ENCODE results near the gene LY9.

DNA sequence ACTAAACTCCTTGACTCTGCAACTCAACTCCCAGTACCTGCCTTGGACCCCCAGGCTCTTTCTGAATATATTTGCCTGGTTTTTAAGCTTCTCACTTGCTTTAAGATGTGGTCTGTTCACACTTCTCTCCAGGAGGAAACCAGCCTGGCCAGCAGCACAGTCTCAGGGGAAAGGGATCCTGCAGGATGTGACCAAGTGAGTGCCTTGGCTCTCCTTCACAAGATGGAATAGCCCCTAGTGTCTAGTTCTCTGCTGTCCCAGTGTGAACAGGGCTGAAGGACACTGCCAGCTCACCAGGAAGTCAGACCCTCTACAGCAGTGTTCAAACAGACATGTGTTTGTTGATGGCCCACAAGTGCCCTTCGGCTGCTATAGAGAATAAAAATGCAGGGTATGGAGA, 33.8 kb downstream of the LY9 start:
- no peak for TF ChIP-seq CTCF (IDR thresholded peaks at IDR 0.05)
- no peak for TF ChIP-seq POLR2A (IDR thresholded peaks at IDR 0.05)

All from thyroid gland (tissue), 4 donors.